Middle frontal gyrus (tissue), 1 donor: ENCODE data around the gene SYT7.
"Not testable (repeated sequence)": the region's sequence is repeated elsewhere in the genome, so short reads cannot be mapped to it uniquely, and the experiment has no call there.

Source experiments
- DNase-seq: peaks from one replicate; pipeline ENCODE4 v3.0.0-alpha.2; 2015; ENCODE audit warnings: low spot score; ENCODE audit errors: extremely low spot score

Gene SYT7

DNA sequence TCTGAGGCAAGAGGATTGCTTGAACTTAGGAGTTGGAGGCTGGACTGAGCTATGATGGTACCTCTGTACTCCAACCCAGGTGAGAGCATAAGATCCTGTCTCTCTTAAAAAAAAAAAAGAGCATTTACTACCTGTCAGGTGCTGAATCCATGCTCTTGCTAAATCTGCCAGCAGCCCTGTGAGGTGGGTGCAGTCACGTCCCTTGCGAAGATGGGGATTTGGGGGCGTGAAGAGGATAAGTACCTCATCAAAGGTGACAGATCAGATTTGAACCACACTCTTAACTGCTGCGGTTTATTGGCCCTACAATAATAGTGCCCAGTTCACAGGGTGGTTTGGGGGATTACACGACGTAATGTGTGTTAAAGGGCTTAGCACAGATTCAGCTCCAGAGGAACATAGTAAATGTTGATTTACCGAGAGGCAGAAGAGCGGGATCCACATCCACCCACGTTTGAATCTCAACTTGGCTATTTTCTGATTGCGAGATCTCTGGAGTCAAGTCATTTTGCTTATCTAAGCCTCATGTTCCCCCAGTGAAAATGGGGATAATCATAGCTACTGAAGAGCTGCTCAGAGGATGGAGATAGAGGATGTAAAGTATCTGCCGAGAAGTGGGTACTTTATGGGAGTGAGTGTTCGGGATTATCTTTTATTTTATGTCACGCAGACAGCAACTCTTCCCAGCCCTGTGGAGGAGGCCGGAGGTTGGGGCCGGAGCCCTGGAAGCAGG lies 100.4 kb downstream of the SYT7 start:
- no peak for DNase-seq

DNA sequence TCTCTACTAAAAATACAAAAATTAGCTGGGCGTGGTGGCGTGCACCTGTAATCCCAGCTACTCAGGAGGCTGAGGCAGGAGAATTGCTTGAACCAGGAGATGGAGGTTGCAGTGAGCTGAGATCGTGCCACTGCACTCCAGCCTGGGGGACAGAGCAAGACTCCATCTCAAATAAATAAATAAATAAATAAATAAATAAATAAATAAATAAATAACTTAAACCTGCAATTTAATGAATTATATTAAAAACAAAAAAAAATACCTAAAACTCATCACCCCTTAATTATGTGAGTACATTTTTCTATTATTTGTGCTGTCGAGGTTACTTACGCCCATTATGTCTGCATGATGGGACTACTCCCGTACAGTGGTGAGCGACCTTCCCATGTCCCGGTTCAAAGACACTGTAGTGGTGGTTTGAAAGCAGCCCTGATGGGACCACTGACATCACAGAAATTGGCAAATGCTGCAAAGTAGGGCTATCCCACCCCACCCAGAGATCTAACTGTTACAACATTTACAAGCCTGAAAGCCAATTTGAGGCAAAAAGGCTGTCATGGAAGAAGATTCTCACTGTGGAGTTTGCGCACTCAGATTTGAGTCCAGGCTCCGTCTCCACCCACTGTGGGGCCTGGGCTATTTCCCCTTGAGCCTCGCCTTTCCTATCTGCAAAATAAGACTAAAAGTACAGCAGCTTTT lies 101.4 kb downstream of the SYT7 start:
- DNase-seq = not testable (repeated sequence)

DNA sequence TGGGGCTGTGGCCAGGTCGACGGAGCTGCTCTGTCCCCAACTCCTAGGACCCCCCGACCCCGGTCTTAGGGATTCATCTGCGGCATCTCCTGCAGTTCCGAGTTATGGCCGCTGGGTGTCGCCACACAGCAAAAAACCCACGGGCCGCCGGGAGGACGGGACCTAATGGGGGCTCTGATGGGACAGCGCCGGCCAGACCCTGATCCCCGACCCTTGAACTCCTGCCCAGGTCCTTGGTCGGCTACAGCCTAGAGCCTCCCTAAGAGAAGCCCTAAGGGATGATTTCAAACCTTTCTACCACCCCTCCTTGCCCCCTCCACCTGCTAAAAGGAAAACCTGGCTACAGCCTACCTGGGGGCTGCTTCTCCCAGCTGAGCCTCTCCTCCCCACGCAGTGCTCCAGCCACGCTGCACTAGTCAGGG lies 103.1 kb downstream of the SYT7 start:
- no peak for DNase-seq

DNA sequence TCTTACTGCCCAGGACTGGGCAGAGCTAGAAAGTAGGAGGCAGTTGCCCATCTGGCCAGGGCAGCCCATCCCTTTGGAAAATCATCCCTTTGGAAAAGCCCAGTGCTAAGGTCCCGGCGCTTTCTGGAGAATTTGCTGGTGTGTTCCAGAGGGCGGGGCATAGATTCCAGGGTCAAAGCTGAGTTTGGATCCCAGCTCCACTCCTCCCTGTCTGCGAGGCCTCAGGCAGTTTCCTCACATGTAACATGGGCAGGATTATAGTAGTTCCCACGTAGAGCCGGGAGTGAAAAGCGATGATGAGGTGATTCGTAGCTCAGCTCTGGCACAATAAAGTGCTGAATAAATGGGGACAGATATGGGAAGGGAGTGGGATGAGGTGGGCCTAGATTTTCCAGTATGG lies 103.8 kb downstream of the SYT7 start:
- DNase-seq = no peak

DNA sequence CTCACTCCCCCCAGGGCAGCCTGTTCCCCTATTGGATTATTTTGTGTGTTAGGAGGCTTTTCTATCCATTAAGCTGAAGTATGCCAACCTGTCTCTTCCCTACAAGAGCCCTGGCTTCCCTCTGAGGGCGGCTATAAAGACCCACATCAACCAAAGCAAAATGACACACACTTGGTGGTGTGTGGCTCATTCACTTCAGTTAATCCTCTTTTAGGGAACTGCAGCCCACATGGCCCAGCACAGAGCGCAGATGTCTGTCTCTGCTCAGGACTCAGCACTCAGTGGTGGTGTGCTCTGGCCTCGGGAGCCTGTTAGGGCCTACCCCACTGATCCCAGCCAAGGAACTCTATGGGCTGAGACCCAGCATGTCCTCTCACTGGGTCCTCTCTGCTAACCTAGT lies 104.5 kb downstream of the SYT7 start:
- DNase-seq = no peak

DNA sequence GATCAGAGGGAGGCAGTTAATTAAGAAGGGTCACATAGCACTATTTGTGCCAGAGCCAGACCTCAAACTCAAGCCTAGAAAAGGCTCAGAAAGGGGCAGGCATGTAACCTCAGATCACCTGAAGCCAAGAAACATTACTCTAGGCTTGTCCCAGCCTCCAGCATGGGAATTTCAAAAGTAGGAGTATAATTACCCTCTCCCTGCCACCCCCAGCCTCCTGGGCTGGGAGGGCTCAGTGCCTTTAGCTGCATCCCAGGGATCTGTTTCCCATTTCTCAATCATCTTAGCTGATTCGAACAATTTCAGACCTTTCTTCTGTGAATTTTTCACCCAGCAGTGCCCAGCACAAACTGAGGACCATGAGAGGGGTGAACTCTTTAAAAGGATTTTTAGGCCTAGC lies 105.4 kb downstream of the SYT7 start:
- DNase-seq = no peak

DNA sequence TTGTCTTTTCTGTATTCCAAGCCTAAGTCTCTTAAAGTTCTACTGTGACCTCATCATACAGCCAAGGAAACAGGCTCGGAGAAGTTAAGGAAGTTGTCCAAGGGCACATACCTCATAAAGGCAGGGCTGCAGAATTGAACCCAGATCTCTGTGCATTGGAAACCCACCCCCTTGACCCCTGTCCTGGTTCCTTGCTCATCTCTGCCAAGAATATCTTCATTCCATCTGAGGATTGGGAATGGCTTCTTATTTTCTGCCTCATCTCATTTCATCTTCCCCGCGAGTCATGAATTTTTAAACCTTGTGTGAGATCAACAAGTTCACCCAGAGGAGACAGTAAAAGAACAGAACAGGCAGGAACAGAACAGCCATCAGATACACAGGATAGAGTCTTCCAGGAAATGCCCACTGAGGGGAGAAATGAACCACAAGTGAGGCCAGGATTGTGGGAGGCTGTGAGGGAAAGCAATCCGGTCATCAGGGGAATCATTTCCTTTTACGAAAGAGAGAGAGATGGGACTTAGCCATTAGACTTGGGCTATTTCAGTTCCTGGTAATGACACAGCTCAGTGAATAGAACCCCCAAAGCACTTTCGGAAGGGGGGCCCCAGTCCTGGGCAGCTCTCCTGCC lies 106.7 kb downstream of the SYT7 start:
- DNase-seq = no peak

DNA sequence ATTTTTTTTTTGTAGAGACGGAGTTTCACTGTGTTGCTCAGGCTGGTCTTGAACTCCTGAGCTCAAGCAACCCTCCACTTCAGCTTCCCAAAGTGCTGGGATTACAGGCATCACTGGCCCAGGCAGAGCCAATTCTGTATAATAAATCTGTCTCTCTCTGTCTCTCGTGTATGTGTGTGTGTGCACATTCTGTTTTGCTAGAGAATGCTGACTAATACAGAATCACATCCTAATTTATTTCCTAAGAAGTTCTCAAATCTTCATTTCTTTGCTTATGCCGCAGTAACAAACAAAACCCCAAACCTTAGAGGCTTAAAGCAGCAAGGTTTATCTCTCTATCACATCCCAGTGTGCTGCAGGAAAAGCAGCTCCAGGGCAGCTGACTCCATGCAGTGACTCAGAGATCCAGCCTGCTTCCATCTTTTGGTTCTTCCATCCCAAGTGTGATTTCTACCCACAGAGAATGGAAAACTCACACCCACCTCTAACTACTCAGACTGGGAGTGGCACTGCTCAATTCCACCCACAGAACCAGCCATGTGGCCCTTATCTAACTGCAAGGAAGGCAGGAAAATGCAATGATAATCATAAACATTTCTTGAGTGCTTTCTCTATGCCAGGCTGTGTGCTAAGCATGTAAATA lies 107.4 kb downstream of the SYT7 start:
- DNase-seq = no peak

DNA sequence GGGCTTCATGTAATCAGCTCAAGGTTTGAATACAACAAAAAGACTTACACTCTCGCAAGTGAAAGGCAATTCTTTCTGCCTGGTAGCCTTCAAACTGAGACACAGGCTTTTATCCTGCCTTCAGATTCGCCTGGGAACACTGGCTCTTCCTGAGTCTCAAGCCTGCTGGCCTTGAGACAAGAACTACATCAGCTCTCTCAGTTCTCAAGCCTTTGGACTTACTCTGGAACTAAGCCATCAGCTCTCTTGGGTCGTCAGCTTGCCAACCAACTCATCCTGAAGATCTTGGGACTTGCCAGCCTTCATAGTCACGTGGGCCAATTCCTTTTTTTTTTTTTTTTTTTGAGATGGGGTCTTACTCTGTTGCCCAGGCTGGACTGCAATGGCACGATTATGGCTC lies 108.0 kb downstream of the SYT7 start:
- DNase-seq = no peak

DNA sequence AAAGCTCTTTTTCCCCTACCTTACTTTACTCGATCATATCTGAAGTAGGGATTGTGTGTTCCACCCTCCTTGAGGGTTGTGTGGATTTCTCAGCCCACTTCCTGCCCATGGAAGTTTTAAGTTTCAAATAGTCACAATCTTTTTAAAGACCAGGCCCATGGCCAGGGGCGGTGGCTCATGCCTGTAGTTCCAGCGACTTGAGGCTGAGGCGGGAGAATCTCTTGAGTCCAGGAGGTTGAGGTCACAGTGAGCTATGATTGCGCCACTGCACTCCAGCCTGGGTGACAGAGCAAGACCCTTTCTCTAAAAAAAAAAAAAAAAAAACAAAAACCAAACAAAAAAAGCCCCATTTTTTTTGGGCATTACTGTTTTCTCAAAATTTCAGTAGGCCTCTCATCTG lies 108.6 kb downstream of the SYT7 start:
- no peak for DNase-seq

DNA sequence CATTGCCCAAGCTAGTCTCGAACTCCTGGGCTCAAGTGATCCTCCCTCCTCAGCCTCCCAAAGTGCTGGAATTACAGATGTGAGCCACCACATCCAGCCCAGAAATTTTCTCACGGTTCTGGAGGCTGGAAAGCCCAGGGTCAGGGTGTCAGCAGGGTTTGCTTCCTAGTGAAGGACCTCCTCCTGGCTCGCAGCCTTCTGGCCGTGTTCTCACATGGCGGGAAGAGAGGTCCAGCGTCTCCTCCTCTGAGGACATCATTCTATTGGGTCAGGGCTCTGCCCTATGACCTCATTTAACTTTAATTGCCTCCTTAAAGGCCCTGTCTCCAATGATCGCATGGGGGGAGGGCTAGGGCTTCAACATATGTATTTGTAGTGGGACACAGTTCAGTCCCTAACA lies 112.9 kb downstream of the SYT7 start:
- no peak for DNase-seq

DNA sequence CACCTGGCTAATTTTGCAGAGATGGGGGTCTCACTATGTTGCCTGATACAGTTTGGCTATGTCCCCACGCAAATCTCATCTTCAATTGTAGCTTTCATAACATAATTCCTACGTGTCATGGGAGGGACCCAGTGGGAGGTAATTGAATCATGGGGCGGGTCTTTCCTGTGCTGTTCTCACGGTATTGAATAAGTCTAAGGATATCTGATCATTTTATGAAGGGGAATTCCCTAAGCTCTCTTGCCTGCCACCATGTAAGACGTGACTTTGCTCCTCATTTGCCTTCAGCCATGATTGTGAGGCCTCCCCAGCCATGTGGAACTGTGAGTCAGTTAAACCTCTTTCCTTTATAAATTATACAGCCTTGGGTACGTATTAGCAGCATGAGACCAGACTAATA lies 113.3 kb downstream of the SYT7 start:
- DNase-seq = not testable (repeated sequence)
